ENCODE measurements around the gene NR4A3. TPM values are rescaled to one million over a fixed set of nuclear protein-coding genes. Genes with fewer than 3 reads are reported as not detected.
"Not testable (repeated sequence)": the region's sequence is repeated elsewhere in the genome, so short reads cannot be mapped to it uniquely, and the experiment has no call there.

Gene NR4A3
- total RNA-seq, 6 experiments from 2014 or later, result 1.2 to 3.1 (median 2.4) TPM

- TF ChIP-seq, protein P1, sequence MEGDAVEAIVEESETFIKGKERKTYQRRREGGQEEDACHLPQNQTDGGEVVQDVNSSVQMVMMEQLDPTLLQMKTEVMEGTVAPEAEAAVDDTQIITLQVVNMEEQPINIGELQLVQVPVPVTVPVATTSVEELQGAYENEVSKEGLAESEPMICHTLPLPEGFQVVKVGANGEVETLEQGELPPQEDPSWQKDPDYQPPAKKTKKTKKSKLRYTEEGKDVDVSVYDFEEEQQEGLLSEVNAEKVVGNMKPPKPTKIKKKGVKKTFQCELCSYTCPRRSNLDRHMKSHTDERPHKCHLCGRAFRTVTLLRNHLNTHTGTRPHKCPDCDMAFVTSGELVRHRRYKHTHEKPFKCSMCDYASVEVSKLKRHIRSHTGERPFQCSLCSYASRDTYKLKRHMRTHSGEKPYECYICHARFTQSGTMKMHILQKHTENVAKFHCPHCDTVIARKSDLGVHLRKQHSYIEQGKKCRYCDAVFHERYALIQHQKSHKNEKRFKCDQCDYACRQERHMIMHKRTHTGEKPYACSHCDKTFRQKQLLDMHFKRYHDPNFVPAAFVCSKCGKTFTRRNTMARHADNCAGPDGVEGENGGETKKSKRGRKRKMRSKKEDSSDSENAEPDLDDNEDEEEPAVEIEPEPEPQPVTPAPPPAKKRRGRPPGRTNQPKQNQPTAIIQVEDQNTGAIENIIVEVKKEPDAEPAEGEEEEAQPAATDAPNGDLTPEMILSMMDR (IDR thresholded peaks at IDR 0.05), result no peak
- H3K27me3 Mint-ChIP-seq (ENCODE audit: insufficient read depth), result peaks cover 2% of the 10 kb centered on the region
- H3K9me3 Mint-ChIP-seq, result no peaks in the 10 kb centered on the region; the same call in 1 of the 2 replicates
- H3K4me3 Mint-ChIP-seq, result no peak overlapping the region
- no peak overlapping the region for H3K27ac Mint-ChIP-seq
- H3K36me3 Mint-ChIP-seq (ENCODE audit: low read depth), result no peaks in the 10 kb centered on the region
- H3K4me1 Mint-ChIP-seq (ENCODE audit: low read depth), result no peaks in the 10 kb centered on the region
- no peak for DNase-seq
Measured at GRCh38 chr9:99850736-99851499, 29.2 kb downstream of the NR4A3 start.

- Mint-ChIP-seq H3K36me3 (ENCODE audit: low read depth) (no peaks in the 10 kb centered on the region), H3K27ac (no peak overlapping the region), H3K4me1 (ENCODE audit: low read depth) (no peaks in the 10 kb centered on the region), H3K9me3 (no peaks in the 10 kb centered on the region; the same call in 1 of the 2 replicates), H3K4me3 (no peak overlapping the region), H3K27me3 (ENCODE audit: insufficient read depth) (peaks cover 2% of the 10 kb centered on the region)
- no peak for DNase-seq
- TF ChIP-seq, protein P1 (IDR thresholded peaks at IDR 0.05), result no peak
Measured at GRCh38 chr9:99851500-99851822, 29.8 kb downstream of the NR4A3 start.

- TF ChIP-seq, protein P1 (IDR thresholded peaks at IDR 0.05), result no peak
- Mint-ChIP-seq H3K27me3 (ENCODE audit: insufficient read depth) (peaks cover 2% of the 10 kb centered on the region), H3K4me1 (ENCODE audit: low read depth) (no peaks in the 10 kb centered on the region), H3K36me3 (ENCODE audit: low read depth) (no peaks in the 10 kb centered on the region), H3K4me3 (no peak overlapping the region), H3K27ac (no peak overlapping the region), H3K9me3 (no peaks in the 10 kb centered on the region; the same call in 1 of the 2 replicates)
- DNase-seq, result no peak
Measured at GRCh38 chr9:99852617-99853016, 30.9 kb downstream of the NR4A3 start.

DNA sequence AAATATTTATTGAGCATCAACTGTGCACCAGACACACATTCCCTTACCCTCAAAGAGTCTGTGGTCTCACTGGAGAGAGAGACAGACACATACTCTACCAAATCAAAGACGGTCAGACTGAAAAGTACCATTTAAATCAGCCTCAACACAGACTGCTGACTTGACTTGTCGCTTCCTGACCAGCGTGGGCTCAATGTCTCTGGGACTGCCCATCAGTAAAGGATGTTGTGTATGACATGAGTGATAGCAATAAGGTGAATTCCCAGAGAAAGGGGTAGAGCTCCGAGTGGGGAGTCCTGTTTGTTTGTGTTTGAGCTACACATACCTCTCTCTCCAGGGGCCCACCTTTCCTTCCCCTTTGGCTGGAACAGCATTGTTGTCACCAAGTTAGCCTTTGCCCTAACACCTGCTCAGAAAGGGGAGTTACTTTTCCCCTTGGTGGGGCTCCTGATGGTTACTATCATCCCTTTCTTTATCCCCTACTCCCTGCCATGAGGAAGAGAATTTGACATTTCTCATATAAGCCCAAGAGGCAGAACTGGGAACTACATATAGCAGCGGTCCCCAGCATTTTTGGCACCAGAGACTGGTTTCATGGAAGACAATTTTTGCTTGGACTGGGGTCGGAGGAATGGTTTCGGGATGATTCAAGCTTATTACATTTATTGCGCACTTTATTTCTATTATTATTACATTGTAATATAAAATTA is 33.9 kb downstream of the NR4A3 start:
- Mint-ChIP-seq H3K4me3 (no peak overlapping the region), H3K27ac (no peak overlapping the region), H3K27me3 (ENCODE audit: insufficient read depth) (no peaks in the 10 kb centered on the region), H3K4me1 (ENCODE audit: low read depth) (peaks cover 15% of the 10 kb centered on the region), H3K36me3 (ENCODE audit: low read depth) (no peaks in the 10 kb centered on the region), H3K9me3 (no peaks in the 10 kb centered on the region; the same call in 1 of the 2 replicates)
- TF ChIP-seq, protein P1 (IDR thresholded peaks at IDR 0.05), result peak; percentile 44
- no peak for DNase-seq

- not testable (repeated sequence) for DNase-seq; H3K4me3 Mint-ChIP-seq; H3K36me3 Mint-ChIP-seq (ENCODE audit: low read depth); H3K27ac Mint-ChIP-seq; H3K27me3 Mint-ChIP-seq (ENCODE audit: insufficient read depth); H3K9me3 Mint-ChIP-seq
- H3K4me1 Mint-ChIP-seq (ENCODE audit: low read depth), result peaks cover 15% of the 10 kb centered on the region
Measured at GRCh38 chr9:99857576-99857975, 35.9 kb downstream of the NR4A3 start.

DNA sequence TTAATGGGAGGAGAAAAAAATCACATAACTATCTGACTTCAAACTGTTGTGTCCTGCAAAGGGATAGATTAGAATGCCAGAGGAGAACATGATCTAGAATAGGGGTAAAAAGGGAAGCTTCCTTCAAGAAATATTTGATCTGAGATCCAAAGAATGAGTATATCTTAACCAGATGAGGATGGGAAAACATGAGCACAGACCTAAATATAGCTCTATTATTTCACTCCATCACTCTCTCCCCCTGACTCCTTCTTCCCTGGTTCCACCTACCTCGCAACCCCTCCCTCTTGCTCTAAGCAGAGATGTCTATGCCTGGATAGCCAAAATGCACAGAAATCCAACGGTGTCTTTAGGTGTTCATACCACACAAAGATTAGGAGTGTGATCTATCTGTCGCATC is 36.4 kb downstream of the NR4A3 start:
- DNase-seq, result no peak
- no peak overlapping the region for H3K4me3 Mint-ChIP-seq
- TF ChIP-seq, protein P1 (IDR thresholded peaks at IDR 0.05), result no peak
- no peaks in the 10 kb centered on the region for H3K27me3 Mint-ChIP-seq (ENCODE audit: insufficient read depth)
- no peak overlapping the region for H3K27ac Mint-ChIP-seq
- H3K36me3 Mint-ChIP-seq (ENCODE audit: low read depth), result no peaks in the 10 kb centered on the region
- H3K9me3 Mint-ChIP-seq, result no peaks in the 10 kb centered on the region; the same call in 1 of the 2 replicates
- peaks cover 15% of the 10 kb centered on the region for H3K4me1 Mint-ChIP-seq (ENCODE audit: low read depth)
